Aorta (tissue), 5 donors: ENCODE results near the gene CLASRP. TPM values are rescaled to one million over a fixed set of nuclear protein-coding genes. Genes with fewer than 3 reads are reported as not detected.

ENCODE experiments used
- ATAC-seq: fragments of 200-7000 bp; cut with Tn5 transposase; one replicate; pipeline ENCODE4 v1.9.1; 2022; ENCODE audit warnings: moderate library complexity; ENCODE audit not compliant: low FRiP score
- DNase-seq, 2 donors: peaks; one replicate each; pipeline ENCODE4 v3.0.0-alpha.2; 2020
- H3K27ac ChIP-seq, 2 donors: one replicate each; pipeline ENCODE4 v1.5.1; 2013; ENCODE audit warnings: low read length in 2 of 2, mild to moderate bottlenecking in 2 of 2, moderate library complexity in 2 of 2, control low read depth in 1 of 2, inconsistent platforms in 1 of 2, low read depth in 1 of 2
- H3K27me3 ChIP-seq, 2 donors: one replicate each; pipeline ENCODE4 v1.6.1; 2013; ENCODE audit warnings: control low read depth in 1 of 2, low read length in 1 of 2, mild to moderate bottlenecking in 1 of 2, moderate library complexity in 1 of 2; ENCODE audit not compliant: insufficient read depth in 2 of 2, control insufficient read depth in 1 of 2
- H3K36me3 ChIP-seq, 2 donors: one replicate each; pipeline ENCODE4 v1.6.1; 2013; ENCODE audit warnings: control low read depth in 1 of 2, low read length in 1 of 2, mild to moderate bottlenecking in 1 of 2; ENCODE audit not compliant: insufficient read depth in 2 of 2, control insufficient read depth in 1 of 2
- H3K4me1 ChIP-seq, 2 donors: one replicate each; pipeline ENCODE4 v1.6.1; 2013; ENCODE audit warnings: low read length in 2 of 2, control low read depth in 1 of 2, mild to moderate bottlenecking in 1 of 2, moderate library complexity in 1 of 2; ENCODE audit not compliant: insufficient read depth in 2 of 2, control insufficient read depth in 1 of 2
- H3K4me3 ChIP-seq, 2 donors: one replicate each; pipeline ENCODE4 v1.5.1; 2013; ENCODE audit warnings: low read length in 2 of 2, control low read depth in 1 of 2, mild to moderate bottlenecking in 1 of 2
- H3K9me3 ChIP-seq: one replicate; pipeline ENCODE4 v1.6.1; 2013; ENCODE audit warnings: mild to moderate bottlenecking, low read length; ENCODE audit not compliant: control insufficient read depth
- WGBS, 2 donors: extraction: QIAGEN DNeasy Blood & Tissue Kit; methylation state at CpG; one replicate each; pipeline ENCODE4 v1.1.7; 2013; 5-methylcytosine and 5-hydroxymethylcytosine counted together
- intact Hi-C, 2 donors: fragments of 100-400 bp; cut with DNase I; formaldehyde crosslinking; loops; one replicate each; pipeline versions ENCODE4 v1.14.2 to v1.15.0; 2022
- long read RNA-seq, 2 donors: library from polyadenylated mRNA; unstranded; transcript quantifications; one replicate each; pipeline ENCODE4 v2.0.0, GENCODE V29; 2020 to 2021
- polyA plus RNA-seq, 2 donors: library from polyadenylated mRNA; stranded (reverse); fragments of 200-250 nt; gene quantifications; one replicate each; pipeline ENCODE4 v1.2.3, GENCODE V29; 2013
- total RNA-seq, 2 donors: library from RNA; stranded (reverse); fragmentation: NEBNext Ultra II Directional; extraction: Animal tissue kit (Norgen Biotek cat#: 25700); gene quantifications; one replicate each; pipeline ENCODE4 v1.2.1, GENCODE V29; 2021
- donor health status: healthy with polysubstance abuse.
- donor health status: Bipolar disorder and iron deficiency.
- donor health status: DM: no; HTN: no; CAD: no.
- donor health status: DM: no; HTN: no; CAD: no.
- donor health status: DM: yes; HTN: yes; CAD: no.

The CLASRP gene
- total RNA-seq (100 to 1,000 TPM in 1 of 2 donors, 10 to 100 TPM in 1; 79.9 to 105 TPM), polyA plus RNA-seq (100 to 1,000 TPM in 1 of 2 donors, 10 to 100 TPM in 1; 18.2 to 209 TPM)
- long read RNA-seq, donor 1, transcript CLASRP-202 (21 exons, 2,213 nt) = major isoform, 6 of 54 reads
- long read RNA-seq, donor 1, partial matches to known transcripts = 21 of 54 reads
- long read RNA-seq, donor 1, other reads (novel, unspliced or antisense) = 19 of 54 reads
- long read RNA-seq, donor 2, partial matches to known transcripts = 7 of 25 reads
- long read RNA-seq, donor 2, other reads (novel, unspliced or antisense) = 13 of 25 reads

GRCh38 chr19:45038931-45039893 lies at the start of gene CLASRP:
CLASRP (plus strand) TSS chr19:45039045; CDS start chr19:45040213, 1,168 bp downstream.
- DNase-seq (peak; percentile 96 to 97), ATAC-seq (peak; percentile 99)
- Histone ChIP-seq H3K4me3 (peak within 1 kb of the TSS; percentile 65 to 86), H3K9me3 (no peaks in the 10 kb centered on the region), H3K36me3 (peaks cover 0 to 4% of the 10 kb centered on the region in 2 donors), H3K27ac (peak within 1 kb of the TSS in 1 of 2 donors; percentile 89), H3K27me3 (no peaks in the 10 kb centered on the region), H3K4me1 (no peaks in the 10 kb centered on the region)
- WGBS, 2 donors = 2% methylated on average over 56 to 62 of the region's 62 CpGs
- intact Hi-C loops = loop anchor here in 1 of 2 donors (5.0 kb wide), 1 partner anchor 38 kb away; the partner anchor contains the start of genes GEMIN7 and ZNF296

- Histone ChIP-seq H3K4me3 (no peak overlapping the region), H3K27me3 (no peaks in the 10 kb centered on the region), H3K36me3 (peaks cover 0 to 7% of the 10 kb centered on the region in 2 donors), H3K9me3 (no peaks in the 10 kb centered on the region), H3K4me1 (no peaks in the 10 kb centered on the region), H3K27ac (no peak overlapping the region)
- WGBS, 2 donors = 88 to 89% methylated on average over 14 of the region's 14 CpGs
- DNase-seq (no peak), ATAC-seq (no peak)
- intact Hi-C loops = no loop called here
Observed at GRCh38 chr19:44990459-44990858, 48.4 kb upstream of the CLASRP start.

GRCh38 chr19:44990966-44991365 lies 47.9 kb upstream of the CLASRP start:
- ATAC-seq = no peak
- Histone ChIP-seq H3K36me3 (peaks cover 0 to 7% of the 10 kb centered on the region in 2 donors), H3K27me3 (no peaks in the 10 kb centered on the region), H3K4me1 (no peaks in the 10 kb centered on the region), H3K27ac (no peak overlapping the region), H3K4me3 (no peak overlapping the region), H3K9me3 (no peaks in the 10 kb centered on the region)
- WGBS, 2 donors = 94% methylated on average over 12 of the region's 12 CpGs
- intact Hi-C loops = no loop called here
- DNase-seq = no peak

DNA sequence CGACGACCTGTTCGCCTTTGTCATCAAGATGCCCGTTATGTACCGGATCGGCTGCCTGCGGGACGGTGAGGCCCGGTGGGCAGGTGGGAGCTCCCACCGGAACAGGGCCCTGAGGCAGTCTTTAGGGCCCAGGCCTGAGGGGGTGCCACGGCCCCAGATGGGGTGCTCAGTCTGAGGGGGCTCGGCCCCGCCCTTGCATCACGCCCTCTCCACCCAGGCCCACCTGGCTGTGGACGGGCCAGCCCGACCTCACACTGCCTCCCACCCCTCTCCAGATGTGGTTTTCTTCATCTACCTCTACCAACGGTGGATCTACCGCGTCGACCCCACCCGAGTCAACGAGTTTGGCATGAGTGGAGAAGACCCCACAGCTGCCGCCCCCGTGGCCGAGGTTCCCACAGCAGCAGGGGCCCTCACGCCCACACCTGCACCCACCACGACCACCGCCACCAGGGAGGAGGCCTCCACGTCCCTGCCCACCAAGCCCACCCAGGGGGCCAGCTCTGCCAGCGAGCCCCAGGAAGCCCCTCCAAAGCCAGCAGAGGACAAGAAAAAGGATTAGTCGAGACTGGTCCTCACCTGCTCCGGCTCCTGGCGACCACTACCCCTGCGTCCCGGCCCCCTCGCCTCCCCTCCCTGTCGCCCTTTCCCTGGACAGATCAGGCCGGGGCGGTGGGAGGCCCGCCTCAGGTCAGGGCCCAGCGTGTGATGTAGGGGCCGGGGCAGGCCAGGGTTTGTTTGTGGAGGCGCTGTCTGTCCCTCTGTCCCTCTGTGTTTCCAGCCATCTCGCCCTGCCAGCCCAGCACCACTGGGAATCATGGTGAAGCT lies 46.3 kb upstream of the CLASRP start:
- DNase-seq (no peak), ATAC-seq (no peak)
- no peak overlapping the region for H3K27ac ChIP-seq
- no peaks in the 10 kb centered on the region for H3K4me1 ChIP-seq
- WGBS, 2 donors = 90 to 91% methylated on average over 43 to 44 of the region's 44 CpGs
- H3K9me3 ChIP-seq = no peaks in the 10 kb centered on the region
- H3K27me3 ChIP-seq = no peaks in the 10 kb centered on the region
- no peak overlapping the region for H3K4me3 ChIP-seq
- intact Hi-C loops = no loop called here
- peaks cover 0 to 7% of the 10 kb centered on the region in 2 donors for H3K36me3 ChIP-seq

- Histone ChIP-seq H3K27me3 (no peaks in the 10 kb centered on the region), H3K27ac (no peak overlapping the region), H3K4me3 (no peak overlapping the region), H3K36me3 (peaks cover 0 to 7% of the 10 kb centered on the region in 2 donors), H3K9me3 (no peaks in the 10 kb centered on the region), H3K4me1 (no peaks in the 10 kb centered on the region)
- no peak for DNase-seq
- WGBS, 2 donors = 81% methylated on average over 6 of the region's 6 CpGs
- no peak for ATAC-seq
- intact Hi-C loops = no loop called here
Observed at GRCh38 chr19:44993526-44993925, 45.3 kb upstream of the CLASRP start.

DNA sequence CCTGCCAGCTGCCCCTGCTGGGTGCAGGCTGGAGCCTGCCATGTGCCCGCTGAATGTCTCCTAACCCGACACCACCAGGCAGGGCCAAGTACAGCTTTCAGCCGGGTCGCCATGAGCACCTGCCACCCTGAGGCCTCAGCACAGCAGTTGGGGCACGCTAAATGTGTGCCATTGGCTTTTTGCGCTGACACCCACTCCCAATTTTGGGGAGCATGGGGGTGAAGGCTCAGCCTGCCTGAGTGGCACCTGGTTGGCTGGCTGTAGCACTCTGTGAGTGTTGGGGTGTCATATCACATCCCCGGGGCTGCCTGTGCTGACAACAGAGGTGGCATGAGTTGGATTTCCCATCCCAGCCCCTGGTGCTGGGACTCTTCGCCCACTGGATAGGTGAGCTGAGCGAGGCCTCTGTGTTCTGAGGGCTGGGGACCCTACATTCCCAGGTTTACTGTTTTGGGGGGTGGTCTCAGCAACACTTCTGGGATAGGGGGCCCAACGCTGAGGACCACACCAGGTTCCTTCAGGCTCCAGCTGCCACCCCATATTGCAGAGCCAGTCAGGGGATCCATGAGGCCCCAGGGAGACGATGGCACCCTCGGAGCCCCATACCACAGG lies 44.8 kb upstream of the CLASRP start:
- DNase-seq (no peak), ATAC-seq (no peak)
- 83 to 84% methylated on average over 12 of the region's 12 CpGs for WGBS, 2 donors
- Histone ChIP-seq H3K27ac (no peak overlapping the region), H3K4me1 (no peaks in the 10 kb centered on the region), H3K4me3 (no peak overlapping the region), H3K36me3 (peaks cover 0 to 7% of the 10 kb centered on the region in 2 donors), H3K27me3 (no peaks in the 10 kb centered on the region), H3K9me3 (no peaks in the 10 kb centered on the region)
- intact Hi-C loops = no loop called here

- H3K36me3 ChIP-seq = no peaks in the 10 kb centered on the region
- ATAC-seq = no peak
- H3K4me1 ChIP-seq = no peaks in the 10 kb centered on the region
- no peak overlapping the region for H3K27ac ChIP-seq
- no peaks in the 10 kb centered on the region for H3K9me3 ChIP-seq
- H3K4me3 ChIP-seq = no peak overlapping the region
- 88 to 94% methylated on average over 4 of the region's 4 CpGs for WGBS, 2 donors
- intact Hi-C loops = no loop called here
- no peaks in the 10 kb centered on the region for H3K27me3 ChIP-seq
- no peak for DNase-seq
Observed at GRCh38 chr19:44998025-44998424, 40.8 kb upstream of the CLASRP start.
